ENCODE results near the gene CAMKMT.

Gene CAMKMT

GRCh38 chr2:44433895-44434294 lies 72.1 kb downstream of the CAMKMT start:
- peak; percentile 29; the same call in 1 of the 3 replicates for ATAC-seq (ENCODE audit: low read depth)
- H3K4me1 ChIP-seq (ENCODE audit: insufficient read depth, poor library complexity, severe bottlenecking) = no peaks in the 10 kb centered on the region
- H3K4me3 ChIP-seq (ENCODE audit: severe bottlenecking) = no peak overlapping the region
- no peak for DNase-seq (ENCODE audit: low spot score)
- H3K36me3 ChIP-seq (ENCODE audit: low read depth) = peaks cover 4% of the 10 kb centered on the region; the same call in 1 of the 2 replicates
- H3K9me3 ChIP-seq (ENCODE audit: severe bottlenecking) = no peaks in the 10 kb centered on the region
- H3K27me3 ChIP-seq (ENCODE audit: insufficient read depth, poor library complexity, severe bottlenecking) = no peaks in the 10 kb centered on the region
- no peak for TF ChIP-seq CTCF (IDR thresholded peaks at IDR 0.05; ENCODE audit: poor library complexity, severe bottlenecking)
- no peak overlapping the region for H3K27ac ChIP-seq (ENCODE audit: poor library complexity, severe bottlenecking)

GRCh38 chr2:44441200-44441599 lies 79.5 kb downstream of the CAMKMT start:
- no peak for DNase-seq (ENCODE audit: low spot score)
- TF ChIP-seq CTCF (IDR thresholded peaks at IDR 0.05; ENCODE audit: poor library complexity, severe bottlenecking) = no peak
- Histone ChIP-seq H3K9me3 (ENCODE audit: severe bottlenecking) (no peaks in the 10 kb centered on the region), H3K27me3 (ENCODE audit: insufficient read depth, poor library complexity, severe bottlenecking) (no peaks in the 10 kb centered on the region), H3K4me3 (ENCODE audit: severe bottlenecking) (no peak overlapping the region), H3K36me3 (ENCODE audit: low read depth) (no peaks in the 10 kb centered on the region), H3K27ac (ENCODE audit: poor library complexity, severe bottlenecking) (no peak overlapping the region), H3K4me1 (ENCODE audit: insufficient read depth, poor library complexity, severe bottlenecking) (no peaks in the 10 kb centered on the region)
- ATAC-seq (ENCODE audit: low read depth) = no peak

GRCh38 chr2:44442019-44442418 lies 80.3 kb downstream of the CAMKMT start:
- Histone ChIP-seq H3K27ac (ENCODE audit: poor library complexity, severe bottlenecking) (no peak overlapping the region), H3K27me3 (ENCODE audit: insufficient read depth, poor library complexity, severe bottlenecking) (no peaks in the 10 kb centered on the region), H3K4me3 (ENCODE audit: severe bottlenecking) (no peak overlapping the region), H3K9me3 (ENCODE audit: severe bottlenecking) (no peaks in the 10 kb centered on the region), H3K4me1 (ENCODE audit: insufficient read depth, poor library complexity, severe bottlenecking) (no peaks in the 10 kb centered on the region), H3K36me3 (ENCODE audit: low read depth) (no peaks in the 10 kb centered on the region)
- ATAC-seq (ENCODE audit: low read depth) (no peak), DNase-seq (ENCODE audit: low spot score) (no peak)
- no peak for TF ChIP-seq CTCF (IDR thresholded peaks at IDR 0.05; ENCODE audit: poor library complexity, severe bottlenecking)

- H3K4me3 ChIP-seq (ENCODE audit: severe bottlenecking) = no peak overlapping the region
- no peaks in the 10 kb centered on the region for H3K4me1 ChIP-seq (ENCODE audit: insufficient read depth, poor library complexity, severe bottlenecking)
- no peak for ATAC-seq (ENCODE audit: low read depth)
- H3K27ac ChIP-seq (ENCODE audit: poor library complexity, severe bottlenecking) = no peak overlapping the region
- H3K9me3 ChIP-seq (ENCODE audit: severe bottlenecking) = no peaks in the 10 kb centered on the region
- no peak for DNase-seq (ENCODE audit: low spot score)
- no peak for TF ChIP-seq CTCF (IDR thresholded peaks at IDR 0.05; ENCODE audit: poor library complexity, severe bottlenecking)
- no peaks in the 10 kb centered on the region for H3K36me3 ChIP-seq (ENCODE audit: low read depth)
- no peaks in the 10 kb centered on the region for H3K27me3 ChIP-seq (ENCODE audit: insufficient read depth, poor library complexity, severe bottlenecking)
These were observed 81.8 kb downstream of the CAMKMT start for GRCh38 chr2:44443517-44443916.

GRCh38 chr2:44444881-44445280 lies 83.1 kb downstream of the CAMKMT start:
- Histone ChIP-seq H3K4me1 (ENCODE audit: insufficient read depth, poor library complexity, severe bottlenecking) (no peaks in the 10 kb centered on the region), H3K9me3 (ENCODE audit: severe bottlenecking) (no peaks in the 10 kb centered on the region), H3K27ac (ENCODE audit: poor library complexity, severe bottlenecking) (no peak overlapping the region), H3K36me3 (ENCODE audit: low read depth) (no peaks in the 10 kb centered on the region), H3K27me3 (ENCODE audit: insufficient read depth, poor library complexity, severe bottlenecking) (no peaks in the 10 kb centered on the region), H3K4me3 (ENCODE audit: severe bottlenecking) (no peak overlapping the region)
- no peak for ATAC-seq (ENCODE audit: low read depth)
- DNase-seq (ENCODE audit: low spot score) = no peak
- TF ChIP-seq CTCF (IDR thresholded peaks at IDR 0.05; ENCODE audit: poor library complexity, severe bottlenecking) = no peak

Measured in RWPE2 (cell line).